ENCODE measurements around the gene AQP12A. TPM values are rescaled to one million over a fixed set of nuclear protein-coding genes. Genes with fewer than 3 reads are reported as not detected.
"Not testable (repeated sequence)": the region's sequence is repeated elsewhere in the genome, so short reads cannot be mapped to it uniquely, and the experiment has no call there.

The AQP12A gene
- total RNA-seq, 1 donor from 2014 or later, result not detected

GRCh38 chr2:240662681-240663080 lies 29.0 kb upstream of the AQP12A start:
- no peak for DNase-seq

GRCh38 chr2:240663546-240664190 lies 28.0 kb upstream of the AQP12A start:
- no peak for DNase-seq

GRCh38 chr2:240664622-240665021 lies 27.0 kb upstream of the AQP12A start:
- DNase-seq, result no peak

- no peak for DNase-seq
Measured at GRCh38 chr2:240670402-240670801, 21.3 kb upstream of the AQP12A start.

- no peak for DNase-seq
Measured at GRCh38 chr2:240670950-240671349, 20.7 kb upstream of the AQP12A start.

- no peak for DNase-seq
Measured at GRCh38 chr2:240672076-240672700, 19.5 kb upstream of the AQP12A start.

- no peak for DNase-seq
Measured at GRCh38 chr2:240672701-240673190, 18.9 kb upstream of the AQP12A start.

- DNase-seq, result not testable (repeated sequence)
Measured at GRCh38 chr2:240674461-240675184, 17.0 kb upstream of the AQP12A start.

- not testable (repeated sequence) for DNase-seq
Measured at GRCh38 chr2:240675345-240675744, 16.3 kb upstream of the AQP12A start.

GRCh38 chr2:240678043-240678442 lies 13.6 kb upstream of the AQP12A start:
- not testable (repeated sequence) for DNase-seq

GRCh38 chr2:240678909-240679308 lies 12.8 kb upstream of the AQP12A start:
- not testable (repeated sequence) for DNase-seq

- DNase-seq, result not testable (repeated sequence)
Measured at GRCh38 chr2:240680185-240680584, 11.5 kb upstream of the AQP12A start.

GRCh38 chr2:240682431-240683224 lies 9.0 kb upstream of the AQP12A start, which contains the start of gene AQP12B:
Gene AQP12B, minus strand, starts transcription at chr2:240682885. Its CDS starts 48 bp downstream, at chr2:240682837.
- DNase-seq, result not testable (repeated sequence)

- DNase-seq, result not testable (repeated sequence)
Measured at GRCh38 chr2:240683329-240683979, 8.2 kb upstream of the AQP12A start.

- DNase-seq, result not testable (repeated sequence)
Measured at GRCh38 chr2:240683980-240684728, 7.5 kb upstream of the AQP12A start.

GRCh38 chr2:240685771-240686371 lies 5.8 kb upstream of the AQP12A start:
- DNase-seq, result no peak

GRCh38 chr2:240686460-240686859 lies 5.2 kb upstream of the AQP12A start:
- DNase-seq, result no peak

GRCh38 chr2:240687045-240687740 lies 4.5 kb upstream of the AQP12A start:
- no peak for DNase-seq

GRCh38 chr2:240687741-240688552 lies 3.7 kb upstream of the AQP12A start:
- DNase-seq, result no peak

Measured in skin of body (tissue), 2 donors.